Measurements from ENCODE around the gene SMYD3.

GRCh38 chr1:246159279-246160227, 347.5 kb downstream of the SMYD3 start:
- TF ChIP-seq CTCF (IDR thresholded peaks at IDR 0.05) (no peak), POLR2AphosphoS5 (IDR thresholded peaks at IDR 0.05) (no peak), POLR2A (IDR thresholded peaks at IDR 0.05; ENCODE audit: low read depth) (no peak), EP300 (IDR thresholded peaks at IDR 0.05) (no peak)
